Urinary bladder (tissue), 4 donors: ENCODE results near the gene CFAP91. TPM values are rescaled to one million over a fixed set of nuclear protein-coding genes. Genes with fewer than 3 reads are reported as not detected.
"Not testable (repeated sequence)": the region's sequence is repeated elsewhere in the genome, so short reads cannot be mapped to it uniquely, and the experiment has no call there.

Experiments used
- DNase-seq: peaks from one replicate; pipeline ENCODE4 v3.0.0-alpha.2; 2015; ENCODE audit errors: extremely low spot score
- H3K27ac ChIP-seq: one replicate; pipeline ENCODE4 v1.5.1; 2013; ENCODE audit warnings: low read depth, mild to moderate bottlenecking, moderate library complexity
- H3K36me3 ChIP-seq: one replicate; pipeline ENCODE4 v1.6.1; 2013; ENCODE audit warnings: mild to moderate bottlenecking, moderate library complexity; ENCODE audit not compliant: insufficient read depth
- H3K4me1 ChIP-seq: one replicate; pipeline ENCODE4 v1.6.1; 2013; ENCODE audit warnings: mild to moderate bottlenecking, moderate library complexity; ENCODE audit not compliant: insufficient read depth
- H3K4me3 ChIP-seq: one replicate; pipeline ENCODE4 v1.5.1; 2013; ENCODE audit warnings: low read depth, low read length
- WGBS: extraction: QIAGEN DNeasy Blood & Tissue Kit; methylation state at CpG from one replicate; pipeline ENCODE4 v1.1.7; 2013; 5-methylcytosine and 5-hydroxymethylcytosine counted together
- polyA plus RNA-seq: library from polyadenylated mRNA; stranded (reverse); fragments of 200-250 nt; gene quantifications from one replicate; pipeline ENCODE4 v1.2.3, GENCODE V29; 2013
- total RNA-seq: library from RNA; depleted of rRNA; stranded (reverse); fragments of >200 nt; gene quantifications from one replicate; pipeline ENCODE4 v1.2.3, GENCODE V29; 2014
- donor health status: healthy with polysubstance abuse.
- donor health status: healthy.

The CFAP91 gene
- total and polyA plus RNA-seq, 2 donors: 1.4 to 2.6 TPM

- Histone ChIP-seq H3K27ac (peak overlapping the region; percentile 38), H3K4me3 (no peak overlapping the region), H3K36me3 (peaks cover 10% of the 10 kb centered on the region), H3K4me1 (no peaks in the 10 kb centered on the region)
- WGBS: 88% methylated on average over 5 of the region's 5 CpGs
- no peak for DNase-seq
These were observed 32.8 kb upstream of the CFAP91 start for GRCh38 chr3:119669906-119670570.

- no peaks in the 10 kb centered on the region for H3K4me1 ChIP-seq
- DNase-seq: no peak
- WGBS: 37% methylated on average over 2 of the region's 2 CpGs
- peaks cover 7% of the 10 kb centered on the region for H3K36me3 ChIP-seq
- H3K4me3 ChIP-seq: no peak overlapping the region
- H3K27ac ChIP-seq: no peak overlapping the region
These were observed 30.0 kb upstream of the CFAP91 start for GRCh38 chr3:119672776-119673175.

GRCh38 chr3:119673875-119674274 is 28.9 kb upstream of the CFAP91 start:
- Histone ChIP-seq H3K36me3 (peaks cover 7% of the 10 kb centered on the region), H3K4me3 (no peak overlapping the region), H3K27ac (no peak overlapping the region), H3K4me1 (no peaks in the 10 kb centered on the region)
- 84% methylated on average over 18 of the region's 18 CpGs for WGBS
- no peak for DNase-seq

GRCh38 chr3:119675188-119675874 is 27.5 kb upstream of the CFAP91 start:
- Histone ChIP-seq H3K4me3 (no peak overlapping the region), H3K4me1 (no peaks in the 10 kb centered on the region), H3K27ac (no peak overlapping the region), H3K36me3 (peaks cover 5% of the 10 kb centered on the region)
- WGBS: 51% methylated on average over 5 of the region's 5 CpGs
- no peak for DNase-seq

- 42% methylated on average over 1 of the region's 1 CpG for WGBS
- H3K27ac ChIP-seq: no peak overlapping the region
- peaks cover 5% of the 10 kb centered on the region for H3K36me3 ChIP-seq
- no peaks in the 10 kb centered on the region for H3K4me1 ChIP-seq
- H3K4me3 ChIP-seq: peak overlapping the region; percentile 89
- DNase-seq: no peak
These were observed 26.8 kb upstream of the CFAP91 start for GRCh38 chr3:119676020-119676419.

GRCh38 chr3:119676771-119677640 is 25.8 kb upstream of the CFAP91 start, which contains the start of gene COX17:
Gene COX17, minus strand, starts transcription at chr3:119677406. Its CDS starts 96 bp downstream, at chr3:119677310.
- Histone ChIP-seq H3K4me1 (no peaks in the 10 kb centered on the region), H3K4me3 (peak within 1 kb of the TSS; percentile 89), H3K36me3 (peaks cover 3% of the 10 kb centered on the region), H3K27ac (peak within 1 kb of the TSS; percentile 94)
- DNase-seq: peak; percentile 93
- WGBS: under 1% methylated on average over 54 of the region's 54 CpGs

- WGBS: 9% methylated on average over 6 of the region's 6 CpGs
- Histone ChIP-seq H3K36me3 (peaks cover 3% of the 10 kb centered on the region), H3K4me3 (peak overlapping the region; percentile 89), H3K4me1 (no peaks in the 10 kb centered on the region), H3K27ac (peak overlapping the region; percentile 74)
- no peak for DNase-seq
These were observed 25.2 kb upstream of the CFAP91 start for GRCh38 chr3:119677641-119677934.

- H3K4me3 ChIP-seq, DNase-seq, H3K36me3 ChIP-seq, H3K4me1 ChIP-seq, H3K27ac ChIP-seq: not testable (repeated sequence)
- WGBS: 96% methylated on average over 10 of the region's 10 CpGs
These were observed 24.6 kb upstream of the CFAP91 start for GRCh38 chr3:119678209-119678608.

GRCh38 chr3:119679874-119680273 is 22.9 kb upstream of the CFAP91 start:
- H3K27ac ChIP-seq: no peak overlapping the region
- DNase-seq: no peak
- H3K4me3 ChIP-seq: no peak overlapping the region
- H3K36me3 ChIP-seq: no peaks in the 10 kb centered on the region
- H3K4me1 ChIP-seq: no peaks in the 10 kb centered on the region

- no peaks in the 10 kb centered on the region for H3K36me3 ChIP-seq
- no peak overlapping the region for H3K27ac ChIP-seq
- no peak overlapping the region for H3K4me3 ChIP-seq
- WGBS: 54% methylated on average over 1 of the region's 1 CpG
- no peaks in the 10 kb centered on the region for H3K4me1 ChIP-seq
- DNase-seq: no peak
These were observed 21.5 kb upstream of the CFAP91 start for GRCh38 chr3:119681279-119681678.

- WGBS: 44% methylated on average over 1 of the region's 1 CpG
- no peaks in the 10 kb centered on the region for H3K36me3 ChIP-seq
- no peak overlapping the region for H3K4me3 ChIP-seq
- no peaks in the 10 kb centered on the region for H3K4me1 ChIP-seq
- no peak overlapping the region for H3K27ac ChIP-seq
- DNase-seq: no peak
These were observed 19.4 kb upstream of the CFAP91 start for GRCh38 chr3:119683421-119683820.

- Histone ChIP-seq H3K4me1 (no peaks in the 10 kb centered on the region), H3K27ac (no peak overlapping the region), H3K36me3 (no peaks in the 10 kb centered on the region), H3K4me3 (no peak overlapping the region)
- WGBS: 50% methylated on average over 4 of the region's 4 CpGs
- DNase-seq: no peak
These were observed 12.7 kb upstream of the CFAP91 start for GRCh38 chr3:119690043-119690656.

- no peak for DNase-seq
- Histone ChIP-seq H3K4me3 (no peak overlapping the region), H3K36me3 (no peaks in the 10 kb centered on the region), H3K4me1 (no peaks in the 10 kb centered on the region), H3K27ac (no peak overlapping the region)
- WGBS: 84% methylated on average over 2 of the region's 2 CpGs
These were observed 7.3 kb upstream of the CFAP91 start for GRCh38 chr3:119695480-119695879.
